ENCODE measurements around the gene KBTBD7. TPM values are rescaled to one million over a fixed set of nuclear protein-coding genes. Genes with fewer than 3 reads are reported as not detected.

The KBTBD7 gene
- total RNA-seq, 1 donor from 2014 or later: 14.3 TPM

DNA sequence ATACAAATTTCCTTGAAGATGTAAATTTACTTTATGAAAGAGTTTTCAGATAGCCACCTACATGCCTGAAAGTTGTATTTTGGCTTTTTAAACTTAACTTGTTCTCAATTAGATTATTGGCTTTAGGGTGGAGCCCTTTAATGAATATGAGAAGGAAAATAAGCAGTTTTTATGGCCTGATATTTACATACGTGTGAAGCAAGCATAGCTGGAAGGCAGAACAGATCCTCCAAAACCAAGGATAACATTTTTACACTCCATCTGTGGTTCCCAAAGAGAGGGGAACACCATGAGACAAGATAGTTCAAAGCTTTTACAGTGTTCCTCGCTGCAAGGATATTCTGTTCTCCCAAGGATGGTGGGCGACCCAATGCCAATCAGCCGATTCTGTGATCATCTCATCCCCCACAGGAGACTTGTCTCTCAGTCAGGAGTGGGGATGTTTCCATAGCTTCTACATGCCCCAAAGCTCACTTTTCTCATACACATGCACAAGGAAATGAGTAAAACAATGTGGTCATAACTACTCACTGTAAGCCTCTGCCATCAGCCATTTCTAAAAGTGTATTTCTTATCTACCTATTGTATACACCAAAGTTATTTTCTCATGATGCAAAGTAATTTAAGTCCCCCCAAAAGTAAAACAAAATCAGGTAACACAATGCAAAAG lies 37.2 kb downstream of the KBTBD7 start:
- no peak overlapping the region for H3K27ac Mint-ChIP-seq (ENCODE audit: unreplicated experiment)

GRCh38 chr13:41156620-41157019 lies 37.7 kb downstream of the KBTBD7 start:
- H3K4me1 Mint-ChIP-seq: peaks cover 3% of the 10 kb centered on the region
- no peak overlapping the region for H3K4me3 Mint-ChIP-seq
- peaks cover 10% of the 10 kb centered on the region for H3K36me3 Mint-ChIP-seq (ENCODE audit: low read depth)
- no peaks in the 10 kb centered on the region for H3K27me3 Mint-ChIP-seq (ENCODE audit: low read depth)
- H3K9me3 Mint-ChIP-seq: peaks cover 10% of the 10 kb centered on the region
- H3K27ac Mint-ChIP-seq (ENCODE audit: unreplicated experiment): no peak overlapping the region
- TF ChIP-seq, protein P1, sequence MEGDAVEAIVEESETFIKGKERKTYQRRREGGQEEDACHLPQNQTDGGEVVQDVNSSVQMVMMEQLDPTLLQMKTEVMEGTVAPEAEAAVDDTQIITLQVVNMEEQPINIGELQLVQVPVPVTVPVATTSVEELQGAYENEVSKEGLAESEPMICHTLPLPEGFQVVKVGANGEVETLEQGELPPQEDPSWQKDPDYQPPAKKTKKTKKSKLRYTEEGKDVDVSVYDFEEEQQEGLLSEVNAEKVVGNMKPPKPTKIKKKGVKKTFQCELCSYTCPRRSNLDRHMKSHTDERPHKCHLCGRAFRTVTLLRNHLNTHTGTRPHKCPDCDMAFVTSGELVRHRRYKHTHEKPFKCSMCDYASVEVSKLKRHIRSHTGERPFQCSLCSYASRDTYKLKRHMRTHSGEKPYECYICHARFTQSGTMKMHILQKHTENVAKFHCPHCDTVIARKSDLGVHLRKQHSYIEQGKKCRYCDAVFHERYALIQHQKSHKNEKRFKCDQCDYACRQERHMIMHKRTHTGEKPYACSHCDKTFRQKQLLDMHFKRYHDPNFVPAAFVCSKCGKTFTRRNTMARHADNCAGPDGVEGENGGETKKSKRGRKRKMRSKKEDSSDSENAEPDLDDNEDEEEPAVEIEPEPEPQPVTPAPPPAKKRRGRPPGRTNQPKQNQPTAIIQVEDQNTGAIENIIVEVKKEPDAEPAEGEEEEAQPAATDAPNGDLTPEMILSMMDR (conservative IDR thresholded peaks at IDR 0.05): no peak
- DNase-seq (ENCODE audit: low read depth, low spot score): no peak

More for the DNA sequence above, 37.2 kb downstream of the KBTBD7 start:
- Mint-ChIP-seq H3K27me3 (ENCODE audit: low read depth) (no peaks in the 10 kb centered on the region), H3K36me3 (ENCODE audit: low read depth) (peaks cover 4% of the 10 kb centered on the region), H3K9me3 (peaks cover 5% of the 10 kb centered on the region), H3K4me1 (peaks cover 3% of the 10 kb centered on the region), H3K4me3 (no peak overlapping the region)
- DNase-seq (ENCODE audit: low read depth, low spot score): no peak
- TF ChIP-seq, protein P1 (conservative IDR thresholded peaks at IDR 0.05): no peak

- peaks cover 27% of the 10 kb centered on the region for H3K9me3 Mint-ChIP-seq
- TF ChIP-seq, protein P1 (conservative IDR thresholded peaks at IDR 0.05): no peak
- H3K36me3 Mint-ChIP-seq (ENCODE audit: low read depth): peaks cover 35% of the 10 kb centered on the region
- no peak overlapping the region for H3K4me3 Mint-ChIP-seq
- H3K27ac Mint-ChIP-seq (ENCODE audit: unreplicated experiment): no peak overlapping the region
- H3K27me3 Mint-ChIP-seq (ENCODE audit: low read depth): no peaks in the 10 kb centered on the region
- H3K4me1 Mint-ChIP-seq: peaks cover 3% of the 10 kb centered on the region
- no peak for DNase-seq (ENCODE audit: low read depth, low spot score)
Observed at GRCh38 chr13:41154042-41154441, 40.3 kb downstream of the KBTBD7 start.

DNA sequence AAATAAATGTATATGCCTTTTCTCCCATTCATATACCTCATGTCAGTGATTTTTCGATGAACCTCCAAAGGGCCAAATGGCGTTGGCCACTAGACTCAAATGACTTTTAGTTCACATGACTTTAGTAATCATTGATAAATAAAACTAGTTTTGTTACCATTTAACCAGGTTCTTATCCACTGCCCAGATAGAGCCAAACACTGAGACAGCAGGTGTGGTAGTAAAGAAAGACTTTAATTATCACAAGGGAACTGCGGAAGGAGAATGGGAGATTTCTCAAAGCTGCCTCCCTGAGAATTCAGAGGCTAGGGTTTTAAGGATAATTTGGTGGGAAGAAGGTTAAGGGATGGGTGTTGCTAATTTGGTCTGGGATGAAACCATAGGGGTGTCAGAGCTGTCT lies 42.4 kb downstream of the KBTBD7 start:
- TF ChIP-seq, protein P1 (conservative IDR thresholded peaks at IDR 0.05): no peak
- Mint-ChIP-seq H3K4me1 (peaks cover 3% of the 10 kb centered on the region), H3K27ac (ENCODE audit: unreplicated experiment) (no peak overlapping the region), H3K4me3 (no peak overlapping the region), H3K27me3 (ENCODE audit: low read depth) (no peaks in the 10 kb centered on the region), H3K36me3 (ENCODE audit: low read depth) (peaks cover 51% of the 10 kb centered on the region), H3K9me3 (peaks cover 42% of the 10 kb centered on the region)
- no peak for DNase-seq (ENCODE audit: low read depth, low spot score)

DNA sequence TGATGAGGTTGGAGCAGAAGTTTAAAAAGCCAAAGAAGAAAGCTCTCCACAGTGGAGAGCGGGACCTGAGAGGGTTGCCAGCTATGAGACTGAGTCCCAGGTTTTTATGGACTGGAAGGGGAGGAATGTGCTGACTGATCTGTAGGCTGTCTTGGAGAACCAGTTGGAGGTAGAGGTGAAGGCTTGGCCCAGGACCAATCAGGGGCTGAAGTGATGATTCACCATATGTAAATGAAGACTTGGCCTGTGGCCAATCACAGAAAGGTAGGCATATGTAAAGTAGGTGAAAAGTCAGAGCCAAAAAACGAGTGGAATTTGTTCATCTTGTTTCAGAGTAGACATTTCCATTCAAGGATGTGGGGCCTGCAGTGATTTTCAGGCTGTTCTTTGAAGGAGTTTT lies 44.3 kb downstream of the KBTBD7 start:
- H3K9me3 Mint-ChIP-seq: peaks cover 44% of the 10 kb centered on the region
- H3K27ac Mint-ChIP-seq (ENCODE audit: unreplicated experiment): no peak overlapping the region
- TF ChIP-seq, protein P1 (conservative IDR thresholded peaks at IDR 0.05): no peak
- H3K4me1 Mint-ChIP-seq: no peaks in the 10 kb centered on the region
- no peak for DNase-seq (ENCODE audit: low read depth, low spot score)
- no peaks in the 10 kb centered on the region for H3K27me3 Mint-ChIP-seq (ENCODE audit: low read depth)
- H3K4me3 Mint-ChIP-seq: no peak overlapping the region
- peaks cover 54% of the 10 kb centered on the region for H3K36me3 Mint-ChIP-seq (ENCODE audit: low read depth)
